HG03039 (cell line): ENCODE measurements around the gene ABCB10.
"Not testable (repeated sequence)": the region's sequence is repeated elsewhere in the genome, so short reads cannot be mapped to it uniquely, and the experiment has no call there.

ENCODE experiments used
- ATAC-seq: cut with Tn5 transposase; IDR thresholded peaks from one replicate; pipeline ENCODE4 v1.9.1; 2021; ENCODE audit warnings: mild to moderate bottlenecking, moderate library complexity; ENCODE audit not compliant: unreplicated experiment

Gene ABCB10

GRCh38 chr1:229479660-229480399 is 78.7 kb downstream of the ABCB10 start:
- peak; percentile 70 for ATAC-seq

- ATAC-seq, result peak; percentile 68
Observed at GRCh38 chr1:229478852-229479251, 79.7 kb downstream of the ABCB10 start.

DNA sequence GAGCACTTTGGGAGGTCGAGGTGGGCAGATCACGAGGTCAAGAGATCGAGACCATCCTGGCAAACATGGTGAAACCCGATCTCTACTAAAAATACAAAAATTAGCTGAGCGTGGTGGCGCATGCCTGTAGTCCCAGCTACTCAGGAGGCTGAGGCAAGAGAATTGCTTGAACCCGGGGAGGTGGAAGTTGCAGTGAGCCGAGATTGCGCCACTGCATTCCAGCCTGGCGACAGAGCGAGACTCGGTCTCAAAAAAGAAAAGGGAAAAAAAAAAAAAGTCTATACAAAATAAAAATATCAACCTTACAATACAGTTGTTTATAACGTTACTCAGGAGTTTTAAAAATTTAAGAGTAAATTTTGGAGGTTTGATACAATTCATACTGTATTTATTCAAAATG is 82.6 kb downstream of the ABCB10 start:
- ATAC-seq, result not testable (repeated sequence)

DNA sequence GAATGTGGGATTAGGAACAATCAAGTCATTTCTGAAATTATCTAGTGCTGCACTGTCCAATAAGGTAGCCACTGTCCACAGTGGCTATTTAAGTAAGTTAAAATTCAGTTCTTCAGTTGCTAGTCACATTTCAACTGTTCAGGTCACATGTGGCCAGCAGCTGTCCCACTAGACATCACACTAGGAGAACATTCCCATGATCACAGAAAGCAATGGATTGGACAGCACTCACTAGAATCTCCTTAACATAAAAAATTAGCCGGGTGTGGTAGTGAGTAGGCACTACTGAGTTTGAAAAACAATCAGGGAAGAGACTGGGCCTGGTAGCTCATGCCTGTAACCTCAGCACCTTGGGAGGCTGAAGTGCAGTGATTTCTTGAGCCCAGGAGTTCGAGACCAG is 84.0 kb downstream of the ABCB10 start:
- no peak for ATAC-seq

GRCh38 chr1:229471175-229471574 is 87.3 kb downstream of the ABCB10 start:
- ATAC-seq, result no peak

DNA sequence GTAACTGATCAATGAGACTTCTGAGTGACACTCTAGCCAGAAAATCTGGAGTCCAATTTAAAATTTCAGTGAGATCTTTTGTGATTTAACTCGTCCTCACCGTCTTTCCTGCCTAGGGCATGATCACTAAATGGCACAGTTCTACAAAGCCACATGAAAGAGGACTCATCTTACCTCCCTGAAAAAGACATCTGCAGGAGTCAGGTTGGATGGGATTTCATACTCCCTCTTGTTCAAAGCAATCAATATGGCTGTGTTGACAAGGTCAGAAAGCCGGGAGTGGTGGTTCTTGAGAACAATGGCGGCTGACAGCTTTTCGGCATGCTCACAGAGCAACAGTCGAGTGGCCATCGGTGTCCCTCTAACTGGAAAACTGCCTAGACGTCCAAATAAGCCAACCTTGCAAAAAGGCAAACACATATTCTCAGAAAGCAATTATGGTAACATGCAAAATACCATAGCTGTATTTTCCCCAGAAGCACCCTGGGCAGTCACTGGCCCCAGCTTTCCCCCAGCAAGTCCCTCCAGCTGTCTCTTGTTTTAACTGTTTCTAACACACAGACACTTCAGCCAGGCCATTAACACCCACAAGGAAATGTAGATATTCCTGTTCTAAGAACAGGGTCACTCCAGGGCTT is 88.0 kb downstream of the ABCB10 start:
- ATAC-seq, result no peak

DNA sequence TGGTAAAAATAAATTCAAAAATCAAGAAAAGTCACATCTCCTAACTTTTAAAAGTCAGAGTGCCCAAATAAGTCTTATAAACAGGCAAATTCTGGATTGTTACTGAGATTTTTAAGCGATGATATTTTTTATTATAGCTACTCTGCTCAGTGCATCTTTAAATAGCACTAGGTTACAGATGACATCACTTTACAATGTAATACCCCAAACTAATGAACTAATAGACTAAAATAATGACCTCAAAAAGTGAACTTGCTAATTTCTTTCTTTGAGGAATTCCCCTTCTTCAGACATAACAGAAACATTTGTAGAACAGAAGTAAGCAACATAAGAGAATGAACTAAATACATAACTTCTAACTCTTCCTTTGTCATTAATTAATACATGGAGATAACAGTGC is 91.6 kb downstream of the ABCB10 start:
- no peak for ATAC-seq
